Fibroblast of skin of back (primary cell): Measurements from ENCODE around the gene OR6T1. TPM values are rescaled to one million over a fixed set of nuclear protein-coding genes. Genes with fewer than 3 reads are reported as not detected.
A peak's percentile ranks its signal among the peaks of the same experiment; 100 is the strongest.

Experiments used
- DNase-seq: peaks from one replicate; pipeline ENCODE4 v3.0.0-alpha.2; 2013
- polyA plus RNA-seq, 2 experiments: library from polyadenylated mRNA; unstranded; fragments of 120-200 nt; gene quantifications; one replicate each; pipeline ENCODE4 v1.2.1, GENCODE V29; 2013; ENCODE audit not compliant: insufficient read length in 2 of 2

OR6T1 gene, protein sequence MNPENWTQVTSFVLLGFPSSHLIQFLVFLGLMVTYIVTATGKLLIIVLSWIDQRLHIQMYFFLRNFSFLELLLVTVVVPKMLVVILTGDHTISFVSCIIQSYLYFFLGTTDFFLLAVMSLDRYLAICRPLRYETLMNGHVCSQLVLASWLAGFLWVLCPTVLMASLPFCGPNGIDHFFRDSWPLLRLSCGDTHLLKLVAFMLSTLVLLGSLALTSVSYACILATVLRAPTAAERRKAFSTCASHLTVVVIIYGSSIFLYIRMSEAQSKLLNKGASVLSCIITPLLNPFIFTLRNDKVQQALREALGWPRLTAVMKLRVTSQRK
- polyA plus RNA-seq (2013, experiment 1 of 2; ENCODE audit: insufficient read length) = not detected
- polyA plus RNA-seq (2013, experiment 2 of 2; ENCODE audit: insufficient read length) = not detected

DNA sequence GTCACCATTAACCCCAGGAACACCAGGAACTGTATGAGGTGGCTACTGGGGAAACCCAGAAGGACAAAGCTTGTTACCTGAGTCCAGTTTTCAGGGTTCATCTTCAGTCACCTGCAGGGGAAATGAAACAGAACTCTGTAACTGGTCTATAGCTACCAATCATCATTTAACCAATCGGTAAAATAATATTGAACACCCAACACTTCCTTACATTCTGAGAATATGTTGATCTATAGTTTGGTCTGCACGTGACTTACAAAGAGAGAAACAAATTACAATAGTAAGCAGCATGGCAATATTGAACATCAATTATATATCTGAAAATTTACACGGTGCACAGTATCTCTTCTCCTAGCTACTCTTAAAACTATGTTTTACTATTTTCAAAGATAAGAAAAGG, at the start of gene OR6T1:
TSS of gene OR6T1 (minus strand) at position 101 of the 400 bp plus-strand sequence. CDS start at position 101, 0 bp downstream.
- no peak for DNase-seq

DNA sequence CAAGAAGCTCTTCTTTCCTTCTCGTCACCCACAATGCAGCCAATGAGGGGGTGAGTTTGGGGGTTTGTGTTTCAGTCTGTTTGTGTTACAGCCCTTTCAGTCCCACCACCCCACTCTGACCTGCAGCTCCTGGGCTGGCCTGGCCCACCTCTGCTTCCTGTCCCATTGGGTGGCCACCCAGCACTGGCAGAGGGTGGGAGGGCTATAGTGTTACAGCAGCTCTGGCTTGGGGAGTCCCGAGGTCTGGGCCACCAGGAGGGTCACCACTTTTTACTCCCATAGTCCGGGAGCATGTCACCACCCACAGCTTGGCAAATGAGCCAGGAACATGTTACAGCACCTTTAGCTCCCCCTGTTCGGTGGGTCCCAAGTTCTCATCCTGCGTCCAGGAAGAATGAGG, 35.7 kb upstream of the OR6T1 start:
- no peak for DNase-seq

DNA sequence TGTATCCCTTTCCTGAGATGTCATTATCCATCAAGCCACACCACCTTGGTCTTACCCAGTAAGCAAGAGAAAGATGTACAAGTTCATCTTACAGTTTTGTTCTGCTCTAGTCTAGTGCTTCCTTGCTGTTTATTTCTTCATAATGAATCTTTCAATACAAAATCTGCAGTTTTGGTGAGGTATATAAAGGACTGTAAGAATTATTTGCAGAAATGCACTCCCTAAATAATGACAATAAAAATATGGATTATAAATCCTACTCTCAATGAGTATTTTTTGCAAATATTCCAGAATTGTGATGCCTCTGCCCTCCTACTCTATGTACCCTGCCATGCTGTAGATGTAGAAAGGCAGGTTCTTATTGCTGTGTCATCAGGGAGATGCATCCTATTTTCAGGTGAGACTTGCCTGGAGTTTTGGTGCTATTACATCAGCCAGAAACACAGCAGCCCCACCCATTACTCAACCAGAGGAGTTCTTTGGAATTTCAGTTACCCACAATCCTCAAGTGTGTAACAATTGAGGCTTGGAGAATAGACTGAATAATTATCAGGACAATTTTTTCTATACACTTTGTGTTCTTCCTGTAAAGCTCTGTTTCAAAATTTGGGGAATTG, 34.2 kb upstream of the OR6T1 start, which contains the start of gene OR10S1:
TSS of gene OR10S1 (minus strand) at position 51 of the 617 bp plus-strand sequence. CDS start 117 bp downstream, outside the sequence.
- no peak for DNase-seq

DNA sequence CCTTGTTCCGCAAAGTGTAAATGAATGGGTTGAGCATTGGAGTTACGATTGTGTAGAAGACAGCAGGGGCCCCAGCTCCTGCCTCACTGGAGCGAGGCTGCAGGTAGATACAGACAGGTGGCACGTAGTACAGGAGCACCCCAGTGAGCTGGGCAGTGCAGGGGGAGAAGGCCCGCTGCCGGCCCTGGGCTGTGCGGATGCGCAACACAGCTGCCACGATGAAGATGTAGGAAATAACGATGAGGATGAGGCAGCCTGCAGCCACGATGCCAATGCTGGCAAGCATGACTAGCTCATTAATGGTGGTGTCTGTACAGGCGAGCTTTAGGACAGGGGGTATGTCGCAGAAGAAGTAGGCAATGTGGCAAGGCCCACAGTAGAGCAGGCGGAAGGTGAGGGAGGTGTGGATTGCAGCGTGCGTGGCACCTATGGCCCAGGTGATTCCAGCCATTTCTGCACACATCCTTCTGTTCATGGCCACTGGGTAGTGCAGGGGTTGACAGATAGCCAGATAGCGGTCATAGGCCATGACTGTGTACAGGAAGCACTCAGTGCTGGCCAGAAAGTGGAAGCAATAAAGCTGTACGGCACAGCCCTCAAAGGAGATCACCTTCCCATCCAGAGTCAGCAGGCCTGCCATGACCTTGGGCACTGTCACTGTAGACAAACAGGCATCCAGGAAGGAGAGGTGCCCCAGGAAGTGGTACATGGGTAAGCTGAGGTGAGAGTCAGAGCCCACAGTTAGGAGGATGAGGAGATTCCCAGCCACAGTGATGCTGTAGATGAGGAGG, 33.3 kb upstream of the OR6T1 start:
- DNase-seq = no peak

DNA sequence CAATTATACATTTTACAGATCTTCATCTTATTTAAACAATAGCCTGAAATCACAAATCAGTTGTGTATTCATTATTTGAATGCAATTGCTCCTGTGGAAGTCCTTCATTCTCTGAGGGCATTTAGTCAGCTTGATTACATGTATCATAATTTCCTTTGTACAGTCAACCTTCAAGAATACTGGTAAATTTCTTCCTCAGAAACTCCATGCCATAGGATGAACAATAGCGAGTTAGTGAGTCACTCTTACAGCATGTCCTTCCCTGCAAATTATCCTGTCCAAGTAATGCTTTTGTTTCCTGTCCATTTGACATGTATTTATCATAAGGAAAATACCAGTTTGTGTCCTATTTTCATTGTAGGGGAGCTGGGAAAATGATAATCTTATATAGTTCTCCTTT, 30.2 kb upstream of the OR6T1 start:
- peak; percentile 82 for DNase-seq

DNA sequence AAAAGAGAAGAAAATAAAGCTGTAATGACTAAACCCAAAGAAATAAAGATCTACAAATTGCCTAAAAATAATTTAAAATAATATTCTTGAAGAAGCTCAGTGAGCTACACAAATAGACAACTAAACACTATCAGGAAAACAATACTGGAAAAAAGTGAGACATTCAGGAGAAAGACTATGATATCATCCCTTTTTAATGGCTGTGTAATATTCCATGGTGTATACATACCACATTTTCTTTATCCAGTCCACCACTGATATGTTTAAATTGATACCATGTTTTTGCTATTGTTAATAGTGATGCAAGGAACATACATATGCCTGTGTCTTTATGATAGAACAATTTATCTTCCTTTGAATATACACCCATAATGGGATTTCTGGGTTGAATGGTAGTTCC, 13.1 kb upstream of the OR6T1 start:
- no peak for DNase-seq

DNA sequence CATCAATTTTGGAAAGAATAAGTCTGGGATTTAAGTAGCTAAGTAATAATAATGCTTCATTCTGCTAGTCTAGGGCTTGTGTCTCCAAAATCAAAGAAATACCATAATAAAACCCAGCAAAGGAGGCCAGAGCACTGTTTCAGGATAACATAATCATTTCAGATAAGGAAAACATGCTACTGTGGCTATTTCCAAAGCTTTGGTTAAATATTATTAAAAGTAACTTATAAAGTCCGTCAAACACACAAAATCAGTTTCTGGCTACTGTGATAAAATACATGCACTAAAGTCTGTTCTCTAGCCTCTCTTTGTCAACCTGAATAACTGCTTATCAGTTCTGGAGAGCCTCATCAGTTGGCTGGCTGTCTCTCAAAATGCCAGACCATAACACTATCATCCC, 1.5 kb upstream of the OR6T1 start:
- no peak for DNase-seq

DNA sequence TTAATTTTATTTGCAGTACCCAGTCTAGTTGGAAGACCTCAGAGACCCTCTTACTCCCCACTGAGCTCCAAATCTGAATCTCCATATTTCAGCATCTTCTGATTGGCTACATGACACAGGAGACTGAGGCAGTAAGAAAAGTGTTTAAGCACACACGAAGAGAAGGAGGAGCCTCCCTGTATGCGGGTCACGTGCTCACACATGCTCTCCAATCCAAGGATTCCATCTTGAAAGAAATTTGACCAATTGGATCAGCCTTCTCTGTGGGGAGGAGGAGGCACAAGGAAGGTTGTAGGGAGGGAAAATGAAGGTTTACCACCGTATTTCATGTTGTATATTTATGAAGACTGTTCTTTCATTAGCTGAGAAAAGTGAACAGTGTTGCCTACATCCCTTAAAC, 1.2 kb downstream of the OR6T1 start:
- DNase-seq = no peak

DNA sequence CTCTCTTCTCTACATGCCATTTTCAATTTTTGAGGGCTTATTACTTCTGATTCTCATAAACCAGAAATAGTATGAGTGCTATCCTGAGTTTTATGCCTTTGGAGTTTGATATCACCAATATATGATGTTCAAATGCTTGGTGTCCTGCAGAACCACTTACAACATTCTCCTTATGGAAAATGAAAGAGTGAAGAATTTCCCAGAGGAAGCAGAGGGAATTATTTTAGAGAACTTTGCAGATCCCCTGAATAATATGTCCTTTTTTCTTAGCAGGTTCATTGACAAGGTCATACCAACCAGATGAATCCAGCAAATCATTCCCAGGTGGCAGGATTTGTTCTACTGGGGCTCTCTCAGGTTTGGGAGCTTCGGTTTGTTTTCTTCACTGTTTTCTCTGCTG, 4.3 kb downstream of the OR6T1 start, which contains the start of gene OR4D5:
TSS of gene OR4D5 (plus strand) at position 301 of the 400 bp plus-strand sequence. CDS start at position 301, 0 bp downstream.
- no peak for DNase-seq

DNA sequence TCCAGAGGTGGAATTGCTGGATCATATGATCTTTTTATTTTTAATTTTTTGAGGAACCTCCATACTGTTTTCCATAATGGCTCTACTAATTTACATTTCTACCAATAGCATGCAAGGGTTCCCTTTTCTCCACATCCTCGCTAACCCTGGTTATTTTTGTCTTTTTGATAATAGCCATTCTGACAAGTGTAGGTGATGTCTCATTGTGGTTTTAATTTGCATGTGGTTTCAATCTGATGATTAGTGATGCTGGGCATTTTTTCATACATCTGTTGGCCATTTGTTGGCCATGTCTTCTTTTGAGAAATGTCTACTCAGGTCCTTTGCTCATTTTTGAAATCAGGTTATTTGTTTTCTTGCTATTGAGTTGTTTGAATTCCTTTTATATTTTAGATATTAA, 19.6 kb downstream of the OR6T1 start:
- no peak for DNase-seq

DNA sequence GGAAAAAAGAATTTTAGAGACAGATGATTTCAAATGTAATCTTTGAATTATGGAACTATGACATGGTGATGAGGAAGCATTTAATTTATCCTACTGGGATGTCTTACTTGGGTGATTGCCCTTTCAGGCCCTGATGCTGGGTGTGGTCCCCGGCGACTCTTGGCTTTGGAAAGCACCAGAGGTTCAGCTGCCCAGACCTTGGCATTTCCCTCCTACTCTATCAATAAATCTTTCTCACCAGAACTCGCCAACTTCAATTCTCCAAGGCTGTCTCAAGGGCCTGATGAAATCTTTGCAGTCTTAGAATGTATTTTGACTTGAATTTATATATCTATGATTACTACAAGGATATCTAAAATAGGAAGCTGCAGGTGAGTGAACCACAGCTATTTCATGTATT, 22.7 kb downstream of the OR6T1 start:
- no peak for DNase-seq

DNA sequence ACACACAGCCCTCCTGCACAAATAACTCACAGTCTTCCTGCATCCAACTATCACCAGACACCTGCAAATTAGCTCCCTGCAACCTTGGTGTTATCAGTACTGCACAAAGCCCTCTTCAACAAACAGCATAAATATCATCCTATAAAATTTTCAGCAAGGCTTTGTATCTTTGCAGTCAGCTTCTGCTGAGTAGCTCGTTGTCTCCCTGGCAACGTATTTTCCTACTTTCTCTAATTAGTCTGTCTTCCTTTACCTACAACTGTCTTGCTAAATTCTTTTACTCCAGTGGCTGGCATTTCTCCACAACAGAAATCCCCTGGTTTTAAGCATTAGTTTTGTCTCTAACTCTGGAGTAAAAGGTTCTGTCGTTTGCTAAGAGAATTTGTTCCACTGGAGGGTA, 37.8 kb downstream of the OR6T1 start:
- no peak for DNase-seq

DNA sequence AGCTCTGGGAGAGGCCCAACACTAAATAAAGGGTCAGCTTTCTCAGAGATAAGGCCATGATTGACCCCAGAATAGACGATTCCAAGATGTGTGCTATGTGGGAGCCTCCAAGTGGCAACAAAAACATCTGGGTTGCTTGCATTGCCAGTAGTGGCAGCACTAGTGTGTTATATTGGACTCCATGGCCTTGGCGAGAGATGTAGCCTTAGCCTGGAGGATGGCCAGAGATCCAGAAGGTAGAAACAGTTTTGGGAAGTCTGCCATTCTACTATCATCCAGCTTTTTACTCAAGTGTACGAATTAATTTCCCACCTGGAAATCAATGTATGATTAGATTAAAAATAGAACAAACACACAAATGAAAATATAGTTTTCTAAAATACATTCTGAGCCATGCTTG, 38.7 kb downstream of the OR6T1 start:
- DNase-seq = no peak

DNA sequence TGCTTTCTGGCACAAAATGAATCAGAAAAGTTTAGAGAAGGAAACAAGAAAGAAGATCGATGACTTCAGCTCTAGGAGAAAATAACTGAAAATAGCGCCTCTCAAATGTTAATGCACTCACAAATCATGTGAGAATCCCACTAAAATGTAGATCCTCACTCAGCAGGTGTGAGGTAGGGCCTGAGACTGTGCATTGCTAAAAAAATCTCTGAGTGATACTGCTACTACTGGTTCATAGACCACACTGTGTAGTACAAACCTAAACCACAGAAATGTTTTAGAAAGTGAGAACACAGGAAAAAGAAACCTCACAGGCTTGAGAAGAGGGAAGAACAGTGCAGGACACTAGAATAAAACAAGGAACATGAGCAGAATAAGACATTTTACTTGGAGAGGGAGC, 39.7 kb downstream of the OR6T1 start:
- DNase-seq = no peak

DNA sequence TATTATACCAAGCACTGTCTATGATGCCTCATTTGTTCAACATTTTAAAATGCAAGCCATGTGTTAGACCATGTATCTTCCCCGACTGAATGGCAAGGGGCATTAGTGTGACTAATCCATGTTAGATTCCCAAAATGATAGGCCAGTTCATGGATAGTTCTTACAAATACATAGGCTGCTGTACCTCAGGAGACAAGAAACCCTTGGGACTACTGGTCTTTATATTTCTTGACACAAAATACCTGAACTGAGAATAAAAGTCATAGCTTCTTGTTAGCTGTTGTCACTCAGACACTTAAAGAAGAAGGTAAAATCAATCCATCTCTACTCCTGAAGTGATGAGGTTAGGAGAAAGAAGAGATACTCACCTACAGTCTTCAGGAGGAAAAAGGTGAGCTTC, 41.8 kb downstream of the OR6T1 start, which contains the start of gene OR8D4:
TSS of gene OR8D4 (plus strand) at position 301 of the 400 bp plus-strand sequence. CDS start 4,265 bp downstream, outside the sequence.
- no peak for DNase-seq

DNA sequence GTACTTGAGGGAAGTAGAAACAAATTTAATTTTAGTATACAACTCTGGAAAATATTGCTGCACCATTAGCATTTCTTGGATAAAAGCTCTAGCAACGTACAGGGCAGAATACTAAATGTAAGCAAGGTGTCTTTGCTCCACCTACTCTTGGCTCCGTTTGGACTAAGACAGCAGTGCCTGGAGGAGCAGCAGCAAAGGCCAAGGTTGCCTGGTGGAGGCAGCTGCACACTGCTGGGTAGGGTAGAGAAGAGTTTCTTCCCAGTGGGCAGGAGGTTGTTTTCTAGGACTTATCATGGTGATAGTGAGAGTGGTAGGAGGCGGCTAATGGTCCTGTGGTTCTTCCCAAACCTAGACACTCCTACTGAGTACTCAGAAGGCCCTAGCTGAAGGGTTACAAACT, 43.8 kb downstream of the OR6T1 start:
- no peak for DNase-seq
